HL-60 (cell line): Measurements from ENCODE around the gene CEBPE.
A peak's percentile ranks its signal among the peaks of the same experiment; 100 is the strongest.

Experiments
- DNase-seq, 2 experiments: peaks; one replicate each; pipeline ENCODE4 v3.0.0-alpha.2; 2010 to 2020; ENCODE audit warnings: low read depth in 1 of 2, low spot score in 1 of 2
- H3K27ac ChIP-seq: fragments of 250-450 bp; sonication (Bioruptor Pico); replicated peaks from 2 replicates; pipeline ENCODE4 v1.5.1; 2020; ENCODE audit warnings: mild to moderate bottlenecking, moderate library complexity
- H3K27me3 ChIP-seq: fragments of 250-450 bp; sonication (Bioruptor Pico); 2 replicates; pipeline ENCODE4 v1.5.1; 2021; ENCODE audit warnings: mild to moderate bottlenecking, moderate library complexity; ENCODE audit not compliant: insufficient read depth, poor library complexity, severe bottlenecking
- H3K4me3 ChIP-seq: replicated peaks from 2 replicates; pipeline ENCODE4 v1.5.1; 2011; ENCODE audit warnings: mild to moderate bottlenecking, control low read depth, low read length; ENCODE audit not compliant: insufficient read depth
- GABPA ChIP-seq: IDR thresholded peaks from 2 replicates; pipeline ENCODE4 v1.6.1; 2012; ENCODE audit warnings: low read depth
- POLR2AphosphoS5 ChIP-seq: IDR thresholded peaks from 2 replicates; pipeline ENCODE4 v1.6.1; 2012; ENCODE audit warnings: low read depth
- SPI1 ChIP-seq: IDR thresholded peaks from 2 replicates; pipeline ENCODE4 v1.6.1; 2012; ENCODE audit warnings: low read depth, mild to moderate bottlenecking, borderline replicate concordance
- TF ChIP-seq, protein P1 (sequence below): IDR thresholded peaks from one replicate; pipeline ENCODE4 v1.5.1; 2011; ENCODE audit warnings: low read length, control low read depth, inconsistent platforms; ENCODE audit not compliant: insufficient read depth
- TF ChIP-seq, protein P2 (sequence below): IDR thresholded peaks from 2 replicates; pipeline ENCODE4 v1.6.1; 2012; ENCODE audit warnings: low read depth; ENCODE audit not compliant: insufficient replicate concordance

The CEBPE gene

DNA sequence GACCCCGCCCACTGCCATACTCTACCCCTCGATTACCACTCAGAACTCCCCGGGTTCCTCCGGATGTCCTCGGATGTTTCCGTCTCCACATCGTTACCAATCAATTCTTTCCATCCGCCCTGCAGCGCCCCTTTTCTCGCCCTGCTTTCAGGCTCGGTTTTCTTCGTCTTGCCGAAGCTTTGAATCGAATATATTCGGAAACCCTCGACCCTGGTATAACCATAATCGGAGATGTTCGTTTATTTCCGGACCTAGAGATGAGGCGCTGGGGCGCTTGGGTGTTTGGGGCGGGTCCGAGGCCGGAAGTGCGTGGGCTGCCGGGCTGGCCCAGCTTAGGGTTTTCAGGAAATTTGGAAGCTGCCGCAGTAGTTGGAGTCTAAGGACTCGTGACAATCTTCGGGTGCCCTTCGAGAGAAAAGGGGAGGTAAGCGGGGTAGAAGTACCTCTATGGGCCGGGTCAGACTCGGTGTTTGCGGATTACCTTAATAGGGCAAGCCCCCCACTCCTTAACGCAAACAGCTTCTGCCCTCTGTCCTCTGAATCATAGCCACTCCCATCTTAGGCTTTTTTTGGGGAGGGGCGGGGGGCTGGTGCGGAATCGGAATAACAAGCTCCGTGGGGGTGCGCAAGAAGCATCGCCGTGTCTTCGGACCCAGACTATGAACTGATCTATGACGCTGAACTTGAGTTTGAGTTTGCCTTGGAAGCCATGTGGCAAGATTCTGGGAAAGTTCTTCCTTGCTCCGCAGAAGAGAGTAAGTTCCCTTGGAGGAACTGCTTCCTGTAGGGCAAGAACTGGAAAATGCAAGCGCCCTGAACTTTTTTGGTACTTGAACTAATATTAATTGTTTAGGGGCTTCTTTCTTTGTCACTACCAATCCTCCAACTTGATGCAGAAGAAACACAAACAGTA lies 23.6 kb downstream of the CEBPE start, which contains the start of gene C14orf119:
Gene C14orf119 (plus strand): TSS at position 310 of the 913 bp plus-strand sequence. CDS start 2,154 bp downstream, outside the sequence.
- peak; percentile 97 to 100 for DNase-seq

DNA sequence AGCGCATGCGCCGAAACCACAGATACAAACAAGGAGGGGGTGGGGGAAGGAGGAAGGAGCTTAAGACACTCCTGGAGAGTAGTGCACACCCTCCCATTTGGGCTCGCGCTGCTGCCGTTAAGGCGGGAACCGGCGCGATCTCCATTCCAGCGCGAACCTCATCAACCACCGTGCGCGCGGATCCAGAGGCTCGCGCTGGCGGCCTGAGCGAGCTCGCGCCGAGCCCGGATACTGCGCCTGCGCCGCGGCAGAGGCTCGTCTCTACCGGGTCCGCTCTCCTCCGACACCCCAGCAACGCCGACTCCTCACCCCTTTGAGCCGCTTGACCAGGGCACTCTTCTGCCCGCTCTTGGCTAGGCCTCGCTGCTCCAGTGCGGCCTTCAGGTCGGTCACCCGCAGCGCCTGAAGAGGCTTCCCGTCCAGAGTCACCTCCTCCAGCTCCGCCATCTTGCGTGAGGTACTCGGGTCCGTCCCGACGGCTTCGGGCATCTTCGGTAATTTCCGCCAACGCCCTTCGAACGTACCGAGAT lies 24.3 kb downstream of the CEBPE start, which contains the start of gene ACIN1:
Gene ACIN1 (minus strand): TSS at position 471 of the 530 bp plus-strand sequence. CDS start 24 bp downstream, at position 447.
- no peaks in the 10 kb centered on the region for H3K27me3 ChIP-seq
- H3K27ac ChIP-seq: peak within 1 kb of the TSS; percentile 97
- TF ChIP-seq GABPA (no peak), SPI1 (no peak), POLR2AphosphoS5 (peak; percentile 78)
- TF ChIP-seq, protein P1, sequence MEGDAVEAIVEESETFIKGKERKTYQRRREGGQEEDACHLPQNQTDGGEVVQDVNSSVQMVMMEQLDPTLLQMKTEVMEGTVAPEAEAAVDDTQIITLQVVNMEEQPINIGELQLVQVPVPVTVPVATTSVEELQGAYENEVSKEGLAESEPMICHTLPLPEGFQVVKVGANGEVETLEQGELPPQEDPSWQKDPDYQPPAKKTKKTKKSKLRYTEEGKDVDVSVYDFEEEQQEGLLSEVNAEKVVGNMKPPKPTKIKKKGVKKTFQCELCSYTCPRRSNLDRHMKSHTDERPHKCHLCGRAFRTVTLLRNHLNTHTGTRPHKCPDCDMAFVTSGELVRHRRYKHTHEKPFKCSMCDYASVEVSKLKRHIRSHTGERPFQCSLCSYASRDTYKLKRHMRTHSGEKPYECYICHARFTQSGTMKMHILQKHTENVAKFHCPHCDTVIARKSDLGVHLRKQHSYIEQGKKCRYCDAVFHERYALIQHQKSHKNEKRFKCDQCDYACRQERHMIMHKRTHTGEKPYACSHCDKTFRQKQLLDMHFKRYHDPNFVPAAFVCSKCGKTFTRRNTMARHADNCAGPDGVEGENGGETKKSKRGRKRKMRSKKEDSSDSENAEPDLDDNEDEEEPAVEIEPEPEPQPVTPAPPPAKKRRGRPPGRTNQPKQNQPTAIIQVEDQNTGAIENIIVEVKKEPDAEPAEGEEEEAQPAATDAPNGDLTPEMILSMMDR: no peak
- TF ChIP-seq, protein P2, sequence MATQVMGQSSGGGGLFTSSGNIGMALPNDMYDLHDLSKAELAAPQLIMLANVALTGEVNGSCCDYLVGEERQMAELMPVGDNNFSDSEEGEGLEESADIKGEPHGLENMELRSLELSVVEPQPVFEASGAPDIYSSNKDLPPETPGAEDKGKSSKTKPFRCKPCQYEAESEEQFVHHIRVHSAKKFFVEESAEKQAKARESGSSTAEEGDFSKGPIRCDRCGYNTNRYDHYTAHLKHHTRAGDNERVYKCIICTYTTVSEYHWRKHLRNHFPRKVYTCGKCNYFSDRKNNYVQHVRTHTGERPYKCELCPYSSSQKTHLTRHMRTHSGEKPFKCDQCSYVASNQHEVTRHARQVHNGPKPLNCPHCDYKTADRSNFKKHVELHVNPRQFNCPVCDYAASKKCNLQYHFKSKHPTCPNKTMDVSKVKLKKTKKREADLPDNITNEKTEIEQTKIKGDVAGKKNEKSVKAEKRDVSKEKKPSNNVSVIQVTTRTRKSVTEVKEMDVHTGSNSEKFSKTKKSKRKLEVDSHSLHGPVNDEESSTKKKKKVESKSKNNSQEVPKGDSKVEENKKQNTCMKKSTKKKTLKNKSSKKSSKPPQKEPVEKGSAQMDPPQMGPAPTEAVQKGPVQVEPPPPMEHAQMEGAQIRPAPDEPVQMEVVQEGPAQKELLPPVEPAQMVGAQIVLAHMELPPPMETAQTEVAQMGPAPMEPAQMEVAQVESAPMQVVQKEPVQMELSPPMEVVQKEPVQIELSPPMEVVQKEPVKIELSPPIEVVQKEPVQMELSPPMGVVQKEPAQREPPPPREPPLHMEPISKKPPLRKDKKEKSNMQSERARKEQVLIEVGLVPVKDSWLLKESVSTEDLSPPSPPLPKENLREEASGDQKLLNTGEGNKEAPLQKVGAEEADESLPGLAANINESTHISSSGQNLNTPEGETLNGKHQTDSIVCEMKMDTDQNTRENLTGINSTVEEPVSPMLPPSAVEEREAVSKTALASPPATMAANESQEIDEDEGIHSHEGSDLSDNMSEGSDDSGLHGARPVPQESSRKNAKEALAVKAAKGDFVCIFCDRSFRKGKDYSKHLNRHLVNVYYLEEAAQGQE: peak; percentile 75
- H3K4me3 ChIP-seq: peak within 1 kb of the TSS; percentile 88
- peak; percentile 85 to 87 for DNase-seq

More for the DNA sequence above, 23.6 kb downstream of the CEBPE start, which contains the start of gene C14orf119:
- H3K27me3 ChIP-seq: no peaks in the 10 kb centered on the region
- TF ChIP-seq, protein P2: peak; percentile 29
- TF ChIP-seq SPI1: peak; percentile 32; the same call in 1 of the 2 replicates
- 0 out of 2 replicates have a peak, but pooled peaks have one; percentile 25 for TF ChIP-seq GABPA
- TF ChIP-seq, protein P1: no peak
- TF ChIP-seq POLR2AphosphoS5: peak; percentile 24; the same call in 1 of the 2 replicates
- peak within 1 kb of the TSS; percentile 88 for H3K4me3 ChIP-seq
- peak within 1 kb of the TSS; percentile 97 for H3K27ac ChIP-seq

DNA sequence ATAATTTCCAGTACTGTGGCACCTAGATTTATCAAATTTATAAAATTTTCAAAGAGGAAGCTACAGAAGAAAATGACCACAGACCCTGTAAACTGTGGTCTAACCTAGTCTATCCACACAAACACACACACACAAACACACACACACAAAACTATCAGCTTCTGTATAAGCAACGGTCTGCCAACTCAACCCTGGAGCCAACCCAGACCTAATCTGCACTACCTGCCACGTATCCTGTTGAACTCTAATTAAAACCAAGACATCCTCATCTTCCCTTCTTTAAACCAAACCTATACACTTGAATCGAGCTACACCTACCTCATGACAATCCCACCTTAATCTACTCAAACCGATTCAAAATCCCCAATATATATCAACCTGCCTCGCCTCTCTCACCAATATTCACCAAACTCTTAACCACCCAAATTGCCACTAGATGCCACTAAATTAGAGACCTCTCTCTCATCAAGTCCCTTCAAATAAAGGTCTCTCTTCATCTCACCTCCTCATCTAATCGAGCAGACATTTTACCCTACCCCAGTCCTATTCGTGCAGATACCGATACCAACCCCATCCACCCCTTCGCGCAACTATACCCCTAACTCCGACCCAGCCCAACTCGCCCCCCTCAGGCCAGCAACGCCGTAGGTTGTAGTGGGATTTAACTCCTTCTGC lies 24.9 kb downstream of the CEBPE start:
- Histone ChIP-seq H3K27me3 (no peaks in the 10 kb centered on the region), H3K27ac (peak overlapping the region; percentile 97), H3K4me3 (peak overlapping the region; percentile 85)
- TF ChIP-seq, protein P1: no peak
- no peak for TF ChIP-seq SPI1
- TF ChIP-seq GABPA: no peak
- TF ChIP-seq, protein P2: no peak
- no peak for TF ChIP-seq POLR2AphosphoS5
- DNase-seq: no peak
